Gastroesophageal sphincter (tissue), 3 donors: ENCODE data around the gene ZNF280D.

ENCODE experiments used
- EP300 ChIP-seq: sonication (generic); formaldehyde crosslinking; IDR thresholded peaks from one replicate; pipeline ENCODE4 v1.6.1; 2017; ENCODE audit warnings: antibody characterized with exemption, mild to moderate bottlenecking
- POLR2A ChIP-seq, 2 donors: fragments of 450-650 bp; IDR thresholded peaks; one replicate each; pipeline ENCODE4 v1.6.1; 2017; ENCODE audit warnings: antibody characterized with exemption in 2 of 2, mild to moderate bottlenecking in 2 of 2, moderate library complexity in 1 of 2
- POLR2AphosphoS5 ChIP-seq: sonication (generic); formaldehyde crosslinking; IDR thresholded peaks from one replicate; pipeline ENCODE4 v1.6.1; 2017; ENCODE audit warnings: antibody characterized with exemption
- TF ChIP-seq, protein P1 (sequence below), 4 experiments: fragments of 200-600 bp in 2 of 4; fragments of 450-650 bp in 2 of 4; sonication (generic) in 1 of 4; IDR thresholded peaks; one replicate each; pipeline ENCODE4 v1.5.1; 2017 to 2019; ENCODE audit warnings: antibody characterized with exemption in 4 of 4, mild to moderate bottlenecking in 2 of 4, moderate library complexity in 2 of 4

DNA sequence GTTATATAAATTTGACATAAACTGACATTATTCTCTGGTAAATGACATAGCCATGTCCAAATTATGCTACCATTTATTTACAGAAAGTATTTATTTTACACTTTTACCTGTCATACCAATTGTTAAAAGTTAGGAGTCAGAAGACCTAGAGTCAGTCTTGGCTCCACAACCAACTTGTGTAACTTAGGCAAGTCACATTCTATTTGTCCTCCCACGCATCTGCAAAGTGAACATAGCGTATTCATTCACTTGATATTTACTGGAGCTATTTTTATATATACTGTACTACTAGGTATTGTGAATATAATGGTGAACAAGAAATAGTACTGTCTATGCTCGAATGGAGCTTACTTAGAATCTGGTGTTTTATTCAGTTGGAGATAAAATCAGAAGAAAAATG lies 78.7 kb downstream of the ZNF280D start:
- TF ChIP-seq, protein P1, sequence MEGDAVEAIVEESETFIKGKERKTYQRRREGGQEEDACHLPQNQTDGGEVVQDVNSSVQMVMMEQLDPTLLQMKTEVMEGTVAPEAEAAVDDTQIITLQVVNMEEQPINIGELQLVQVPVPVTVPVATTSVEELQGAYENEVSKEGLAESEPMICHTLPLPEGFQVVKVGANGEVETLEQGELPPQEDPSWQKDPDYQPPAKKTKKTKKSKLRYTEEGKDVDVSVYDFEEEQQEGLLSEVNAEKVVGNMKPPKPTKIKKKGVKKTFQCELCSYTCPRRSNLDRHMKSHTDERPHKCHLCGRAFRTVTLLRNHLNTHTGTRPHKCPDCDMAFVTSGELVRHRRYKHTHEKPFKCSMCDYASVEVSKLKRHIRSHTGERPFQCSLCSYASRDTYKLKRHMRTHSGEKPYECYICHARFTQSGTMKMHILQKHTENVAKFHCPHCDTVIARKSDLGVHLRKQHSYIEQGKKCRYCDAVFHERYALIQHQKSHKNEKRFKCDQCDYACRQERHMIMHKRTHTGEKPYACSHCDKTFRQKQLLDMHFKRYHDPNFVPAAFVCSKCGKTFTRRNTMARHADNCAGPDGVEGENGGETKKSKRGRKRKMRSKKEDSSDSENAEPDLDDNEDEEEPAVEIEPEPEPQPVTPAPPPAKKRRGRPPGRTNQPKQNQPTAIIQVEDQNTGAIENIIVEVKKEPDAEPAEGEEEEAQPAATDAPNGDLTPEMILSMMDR (IDR thresholded peaks at IDR 0.05): no peak
- TF ChIP-seq POLR2A (IDR thresholded peaks at IDR 0.05) (no peak), POLR2AphosphoS5 (no peak), EP300 (no peak)
